Thyroid gland (tissue), 4 donors: ENCODE results near the gene FHOD3. TPM values are rescaled to one million over a fixed set of nuclear protein-coding genes. Genes with fewer than 3 reads are reported as not detected.
"Not testable (repeated sequence)": the region's sequence is repeated elsewhere in the genome, so short reads cannot be mapped to it uniquely, and the experiment has no call there.

Experiments used
- DNase-seq, 2 donors: peaks; one replicate each; pipeline ENCODE4 v3.0.0-alpha.2; 2019
- H3K27ac ChIP-seq, 3 donors: fragments of 200-600 bp; sonication (generic); 1 replicate in 2 of 3; 2 replicates in 1 of 3; pipeline ENCODE4 v1.5.1; 2016 to 2019; ENCODE audit warnings: mild to moderate bottlenecking in 1 of 3, moderate library complexity in 1 of 3
- H3K27me3 ChIP-seq: fragments of 200-600 bp; sonication (generic); one replicate; pipeline ENCODE4 v1.5.1; 2019
- H3K36me3 ChIP-seq, 2 donors: fragments of 200-600 bp; sonication (generic); one replicate each; pipeline ENCODE4 v1.5.1; 2016 to 2019
- H3K4me1 ChIP-seq, 2 donors: fragments of 200-600 bp; sonication (generic); one replicate each; pipeline ENCODE4 v1.5.1; 2017 to 2019
- H3K4me3 ChIP-seq, 3 donors: fragments of 200-600 bp; sonication (generic); replicated peaks in 1 of 3; 1 replicate in 2 of 3; 2 replicates in 1 of 3; pipeline ENCODE4 v1.5.1; 2016; ENCODE audit warnings: mild to moderate bottlenecking in 1 of 3
- H3K9me3 ChIP-seq: fragments of 200-600 bp; sonication (generic); one replicate; pipeline ENCODE4 v1.5.1; 2017
- POLR2A ChIP-seq, 2 donors: fragments of 450-650 bp; IDR thresholded peaks; one replicate each; pipeline ENCODE4 v1.6.1; 2017; ENCODE audit warnings: antibody characterized with exemption in 2 of 2, mild to moderate bottlenecking in 2 of 2, moderate library complexity in 1 of 2
- WGBS, 2 donors: methylation state at CpG; one replicate each; pipeline ENCODE4 v1.1.5; 2017; 5-methylcytosine and 5-hydroxymethylcytosine counted together
- intact Hi-C: fragments of 100-400 bp; cut with DNase I; formaldehyde crosslinking; loops from one replicate; pipeline ENCODE4 v1.15.1; 2023
- total RNA-seq, 4 donors: library from RNA; depleted of rRNA; stranded (reverse); fragments of >200 nt; gene quantifications; one replicate each; pipeline ENCODE4 v1.2.3, GENCODE V29; 2016
- TF ChIP-seq, protein P1 (sequence below), 6 experiments: fragments of 200-600 bp in 3 of 6; fragments of 450-650 bp in 3 of 6; sonication (generic) in 3 of 6; IDR thresholded peaks; one replicate each; pipeline ENCODE4 v1.5.1; 2016 to 2019; ENCODE audit warnings: antibody characterized with exemption in 6 of 6, mild to moderate bottlenecking in 2 of 6, inconsistent platforms in 1 of 6, moderate library complexity in 1 of 6

The FHOD3 gene
- total RNA-seq, 4 donors from 2014 or later, result 1.6 to 6.9 (median 4.8) TPM

DNA sequence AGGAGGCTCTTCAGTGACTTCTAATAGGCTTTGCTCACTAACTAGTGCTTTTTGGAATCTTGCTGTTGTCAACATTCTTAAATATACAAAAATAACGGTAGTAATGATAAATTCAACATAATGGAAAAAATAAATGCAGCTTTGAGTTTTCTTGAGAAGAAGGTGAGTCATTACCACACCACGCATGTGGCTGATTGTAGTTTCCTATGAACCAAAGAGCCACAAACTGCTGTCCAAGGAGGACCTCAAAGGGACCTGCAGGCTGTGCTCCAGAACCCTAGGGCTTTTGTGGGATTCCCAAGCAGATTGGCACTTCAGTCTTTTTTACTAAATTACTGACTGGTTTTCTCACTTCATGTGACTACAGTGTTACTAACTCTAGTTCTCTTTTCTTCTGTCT, 464.6 kb downstream of the FHOD3 start:
- no peak for DNase-seq
- intact Hi-C loops, result no loop called here
- Histone ChIP-seq H3K9me3 (no peaks in the 10 kb centered on the region), H3K36me3 (no peaks in the 10 kb centered on the region), H3K4me3 (no peak overlapping the region), H3K27ac (no peak overlapping the region), H3K27me3 (no peaks in the 10 kb centered on the region), H3K4me1 (no peaks in the 10 kb centered on the region)
- no peak for TF ChIP-seq POLR2A (IDR thresholded peaks at IDR 0.05)
- TF ChIP-seq, protein P1, sequence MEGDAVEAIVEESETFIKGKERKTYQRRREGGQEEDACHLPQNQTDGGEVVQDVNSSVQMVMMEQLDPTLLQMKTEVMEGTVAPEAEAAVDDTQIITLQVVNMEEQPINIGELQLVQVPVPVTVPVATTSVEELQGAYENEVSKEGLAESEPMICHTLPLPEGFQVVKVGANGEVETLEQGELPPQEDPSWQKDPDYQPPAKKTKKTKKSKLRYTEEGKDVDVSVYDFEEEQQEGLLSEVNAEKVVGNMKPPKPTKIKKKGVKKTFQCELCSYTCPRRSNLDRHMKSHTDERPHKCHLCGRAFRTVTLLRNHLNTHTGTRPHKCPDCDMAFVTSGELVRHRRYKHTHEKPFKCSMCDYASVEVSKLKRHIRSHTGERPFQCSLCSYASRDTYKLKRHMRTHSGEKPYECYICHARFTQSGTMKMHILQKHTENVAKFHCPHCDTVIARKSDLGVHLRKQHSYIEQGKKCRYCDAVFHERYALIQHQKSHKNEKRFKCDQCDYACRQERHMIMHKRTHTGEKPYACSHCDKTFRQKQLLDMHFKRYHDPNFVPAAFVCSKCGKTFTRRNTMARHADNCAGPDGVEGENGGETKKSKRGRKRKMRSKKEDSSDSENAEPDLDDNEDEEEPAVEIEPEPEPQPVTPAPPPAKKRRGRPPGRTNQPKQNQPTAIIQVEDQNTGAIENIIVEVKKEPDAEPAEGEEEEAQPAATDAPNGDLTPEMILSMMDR (IDR thresholded peaks at IDR 0.05), result no peak
- 92 to 95% methylated on average over 2 of the region's 2 CpGs for WGBS, 2 donors

DNA sequence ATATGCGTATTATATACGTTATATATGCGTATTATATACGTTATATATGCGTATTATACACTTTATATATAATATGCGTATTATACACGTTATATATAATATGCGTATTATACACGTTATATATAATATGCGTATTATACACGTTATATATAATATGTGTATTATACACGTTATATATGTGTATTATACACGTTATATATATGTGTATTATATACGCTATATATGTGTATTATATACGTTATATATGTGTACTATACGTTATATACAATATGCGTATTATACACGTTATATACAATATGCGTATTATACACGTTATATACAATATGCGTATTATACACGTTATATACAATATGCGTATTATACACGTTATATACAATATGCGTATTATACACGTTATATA, 465.5 kb downstream of the FHOD3 start:
- intact Hi-C loops, H3K27me3 ChIP-seq, H3K4me3 ChIP-seq, DNase-seq, H3K27ac ChIP-seq, H3K4me1 ChIP-seq, H3K36me3 ChIP-seq, H3K9me3 ChIP-seq: not testable (repeated sequence)
- 93 to 96% methylated on average over 26 of the region's 26 CpGs for WGBS, 2 donors

DNA sequence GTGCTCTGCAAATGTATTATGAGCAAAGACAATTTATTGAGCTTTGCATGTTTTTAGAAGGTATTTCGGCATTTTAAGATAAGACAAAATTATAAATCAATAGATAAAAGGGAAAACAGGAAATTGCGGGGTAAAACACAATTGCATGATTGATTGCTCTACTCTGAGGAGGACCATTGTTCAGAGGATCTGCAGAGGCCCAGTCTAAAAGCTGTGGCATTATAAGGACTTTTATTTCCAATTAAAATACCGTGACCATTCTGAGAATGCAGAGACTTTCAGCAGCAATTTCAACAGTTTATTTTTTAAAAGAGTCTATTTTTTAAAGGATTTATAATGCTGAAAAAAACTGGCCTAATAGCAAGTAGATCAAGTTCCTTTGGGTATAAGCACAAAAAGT, 469.3 kb downstream of the FHOD3 start:
- Histone ChIP-seq H3K36me3 (no peaks in the 10 kb centered on the region), H3K9me3 (no peaks in the 10 kb centered on the region), H3K27me3 (no peaks in the 10 kb centered on the region), H3K4me1 (no peaks in the 10 kb centered on the region), H3K4me3 (no peak overlapping the region), H3K27ac (no peak overlapping the region)
- no peak for DNase-seq
- TF ChIP-seq, protein P1 (IDR thresholded peaks at IDR 0.05), result no peak
- TF ChIP-seq POLR2A (IDR thresholded peaks at IDR 0.05), result no peak
- intact Hi-C loops, result no loop called here
- 75% methylated on average over 3 of the region's 3 CpGs for WGBS, 2 donors

DNA sequence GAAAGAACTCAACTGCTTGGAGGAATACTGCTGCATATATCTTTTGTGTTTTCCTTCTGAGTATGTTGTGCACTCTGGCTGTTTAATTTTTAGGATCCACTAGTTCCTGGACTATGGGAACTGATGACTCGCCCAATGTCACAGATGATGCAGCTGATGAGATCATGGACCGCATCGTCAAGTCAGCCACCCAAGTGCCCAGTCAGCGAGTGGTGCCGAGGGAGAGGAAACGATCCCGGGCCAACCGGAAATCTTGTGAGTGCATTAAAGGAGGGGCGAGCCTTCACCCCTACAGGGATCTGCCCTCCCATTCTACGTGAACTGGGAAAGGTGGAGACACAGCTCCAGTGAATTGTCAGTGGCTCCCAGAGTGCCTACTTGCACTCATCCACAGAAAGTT, 471.7 kb downstream of the FHOD3 start:
- H3K36me3 ChIP-seq, result no peaks in the 10 kb centered on the region
- H3K9me3 ChIP-seq, result no peaks in the 10 kb centered on the region
- intact Hi-C loops, result no loop called here
- no peak overlapping the region for H3K4me3 ChIP-seq
- DNase-seq, result no peak
- H3K4me1 ChIP-seq, result no peaks in the 10 kb centered on the region
- 91 to 97% methylated on average over 10 of the region's 10 CpGs for WGBS, 2 donors
- no peaks in the 10 kb centered on the region for H3K27me3 ChIP-seq
- no peak overlapping the region for H3K27ac ChIP-seq
- no peak for TF ChIP-seq POLR2A (IDR thresholded peaks at IDR 0.05)
- TF ChIP-seq, protein P1 (IDR thresholded peaks at IDR 0.05), result no peak

DNA sequence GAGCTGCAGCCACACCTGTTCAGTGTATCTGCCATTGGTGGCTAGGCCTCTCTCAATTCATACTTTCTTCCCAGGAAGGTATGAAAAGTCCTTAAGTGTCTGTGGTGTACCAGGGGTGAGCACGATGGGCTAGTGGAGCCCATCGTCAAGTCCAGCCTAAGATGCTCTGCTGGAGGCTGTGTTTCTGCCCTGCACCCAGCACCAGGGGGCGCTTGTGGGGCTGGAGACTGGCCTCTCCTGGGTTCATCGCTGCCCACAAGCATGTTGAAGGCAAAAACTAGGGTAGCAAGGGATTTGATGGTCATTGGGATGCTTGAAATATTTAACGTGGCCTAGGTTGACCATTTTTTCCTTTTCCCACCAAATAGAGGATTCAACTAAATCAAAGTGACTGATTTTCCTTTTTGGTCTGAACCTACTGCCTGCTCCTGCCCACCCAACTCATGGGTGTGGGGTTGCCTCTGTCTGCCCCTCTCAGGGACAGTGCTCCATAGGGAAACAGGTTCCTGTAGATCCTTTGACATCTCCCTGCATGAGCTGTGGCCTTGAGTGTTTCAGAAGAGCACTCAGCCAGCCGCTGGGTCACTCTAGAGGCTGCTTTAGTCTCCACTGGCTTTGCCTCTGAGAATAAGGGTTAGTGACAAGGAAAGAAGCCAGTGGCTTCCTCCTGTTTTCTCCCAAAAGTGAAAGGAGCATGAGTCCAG, 472.2 kb downstream of the FHOD3 start:
- intact Hi-C loops, result no loop called here
- Histone ChIP-seq H3K27me3 (no peaks in the 10 kb centered on the region), H3K36me3 (no peaks in the 10 kb centered on the region), H3K4me1 (no peaks in the 10 kb centered on the region), H3K9me3 (no peaks in the 10 kb centered on the region), H3K4me3 (no peak overlapping the region), H3K27ac (no peak overlapping the region)
- DNase-seq, result peak in 1 of 2 donors; percentile 7
- TF ChIP-seq POLR2A (IDR thresholded peaks at IDR 0.05), result no peak
- TF ChIP-seq, protein P1 (IDR thresholded peaks at IDR 0.05), result peak in 2 of 6 experiments; percentile 16 to 22
- 76 to 93% methylated on average over 3 to 6 of the region's 6 CpGs for WGBS, 2 donors
